ENCODE data around the gene IRF2BP1. TPM values are rescaled to one million over a fixed set of nuclear protein-coding genes. Genes with fewer than 3 reads are reported as not detected.

The IRF2BP1 gene
- total RNA-seq, 1 donor from 2014 or later: 17.5 TPM

GRCh38 chr19:45889210-45889885 lies 3.4 kb upstream of the IRF2BP1 start:
- Mint-ChIP-seq H3K27me3 (no peaks in the 10 kb centered on the region), H3K27ac (no peak overlapping the region), H3K9me3 (no peaks in the 10 kb centered on the region), H3K4me3 (no peak overlapping the region), H3K4me1 (peaks cover 20% of the 10 kb centered on the region), H3K36me3 (ENCODE audit: low read depth) (peaks cover 11% of the 10 kb centered on the region)
- intact Hi-C loops (cut with micrococcal nuclease): loop anchor here (5.0 to 10.0 kb wide), 2 partner anchors 128 to 455 kb away; partner anchors contain the start of gene PPP5C
- ATAC-seq (ENCODE audit: low read depth): no peak
- TF ChIP-seq, protein P1, sequence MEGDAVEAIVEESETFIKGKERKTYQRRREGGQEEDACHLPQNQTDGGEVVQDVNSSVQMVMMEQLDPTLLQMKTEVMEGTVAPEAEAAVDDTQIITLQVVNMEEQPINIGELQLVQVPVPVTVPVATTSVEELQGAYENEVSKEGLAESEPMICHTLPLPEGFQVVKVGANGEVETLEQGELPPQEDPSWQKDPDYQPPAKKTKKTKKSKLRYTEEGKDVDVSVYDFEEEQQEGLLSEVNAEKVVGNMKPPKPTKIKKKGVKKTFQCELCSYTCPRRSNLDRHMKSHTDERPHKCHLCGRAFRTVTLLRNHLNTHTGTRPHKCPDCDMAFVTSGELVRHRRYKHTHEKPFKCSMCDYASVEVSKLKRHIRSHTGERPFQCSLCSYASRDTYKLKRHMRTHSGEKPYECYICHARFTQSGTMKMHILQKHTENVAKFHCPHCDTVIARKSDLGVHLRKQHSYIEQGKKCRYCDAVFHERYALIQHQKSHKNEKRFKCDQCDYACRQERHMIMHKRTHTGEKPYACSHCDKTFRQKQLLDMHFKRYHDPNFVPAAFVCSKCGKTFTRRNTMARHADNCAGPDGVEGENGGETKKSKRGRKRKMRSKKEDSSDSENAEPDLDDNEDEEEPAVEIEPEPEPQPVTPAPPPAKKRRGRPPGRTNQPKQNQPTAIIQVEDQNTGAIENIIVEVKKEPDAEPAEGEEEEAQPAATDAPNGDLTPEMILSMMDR (IDR thresholded peaks at IDR 0.05): no peak
- ChIA-PET POLR2A (interaction anchor here (5.0 kb wide), 1 partner anchor 14 kb away, joined by 60 read pairs; the partner anchor contains the start of gene MYPOP), CTCF (no interaction called here)
- no peak for DNase-seq

DNA sequence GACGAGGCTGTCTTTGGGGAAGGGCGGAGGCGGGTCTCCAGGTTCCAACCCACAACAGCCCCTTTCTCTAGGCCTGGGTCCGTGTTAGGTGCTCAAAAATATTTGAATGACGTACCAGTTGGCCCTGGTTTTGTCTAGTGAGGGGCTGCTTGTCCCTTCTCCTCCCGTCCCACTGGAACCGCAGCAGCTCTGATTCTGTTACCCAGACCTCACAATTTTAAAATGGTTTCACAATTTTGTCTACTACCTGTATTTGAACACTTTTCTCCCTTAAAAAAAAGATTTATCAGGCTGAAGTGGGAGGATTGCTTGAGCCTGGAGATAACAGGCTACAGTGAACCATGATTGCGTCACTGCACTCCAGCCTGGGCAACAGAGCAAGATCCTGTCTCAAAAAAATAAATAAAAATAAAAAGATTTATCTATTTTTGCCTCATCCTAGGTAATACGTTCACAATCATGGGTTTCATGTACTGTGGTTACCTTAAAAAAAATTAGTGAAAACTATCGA lies 1.3 kb upstream of the IRF2BP1 start:
- POLR2A ChIA-PET: interaction anchor here (0.9 to 5.0 kb wide), 5 partner anchors 16 to 303 kb away, joined by 4 to 60 read pairs (median 15); partner anchors contain the start of genes FOXA3, MYPOP, SIX5 and SYMPK
- CTCF ChIA-PET: interaction anchor here (1.4 kb wide), 1 partner anchor 23 kb away, joined by 4 read pairs; the partner anchor contains the start of gene FOXA3
- TF ChIP-seq, protein P1 (IDR thresholded peaks at IDR 0.05): no peak
- ATAC-seq (ENCODE audit: low read depth) (no peak), DNase-seq (no peak)
- H3K4me1 Mint-ChIP-seq: peaks cover 30% of the 10 kb centered on the region
- H3K9me3 Mint-ChIP-seq: no peaks in the 10 kb centered on the region
- intact Hi-C loops (cut with micrococcal nuclease): loop anchor here (2.0 to 10.0 kb wide), 3 partner anchors 130 to 458 kb away; partner anchors contain the start of genes FBXO46 and PPP5C
- peak overlapping the region; percentile 92 for H3K4me3 Mint-ChIP-seq
- peak overlapping the region; percentile 94 for H3K27ac Mint-ChIP-seq
- peaks cover 17% of the 10 kb centered on the region for H3K36me3 Mint-ChIP-seq (ENCODE audit: low read depth)
- no peaks in the 10 kb centered on the region for H3K27me3 Mint-ChIP-seq

DNA sequence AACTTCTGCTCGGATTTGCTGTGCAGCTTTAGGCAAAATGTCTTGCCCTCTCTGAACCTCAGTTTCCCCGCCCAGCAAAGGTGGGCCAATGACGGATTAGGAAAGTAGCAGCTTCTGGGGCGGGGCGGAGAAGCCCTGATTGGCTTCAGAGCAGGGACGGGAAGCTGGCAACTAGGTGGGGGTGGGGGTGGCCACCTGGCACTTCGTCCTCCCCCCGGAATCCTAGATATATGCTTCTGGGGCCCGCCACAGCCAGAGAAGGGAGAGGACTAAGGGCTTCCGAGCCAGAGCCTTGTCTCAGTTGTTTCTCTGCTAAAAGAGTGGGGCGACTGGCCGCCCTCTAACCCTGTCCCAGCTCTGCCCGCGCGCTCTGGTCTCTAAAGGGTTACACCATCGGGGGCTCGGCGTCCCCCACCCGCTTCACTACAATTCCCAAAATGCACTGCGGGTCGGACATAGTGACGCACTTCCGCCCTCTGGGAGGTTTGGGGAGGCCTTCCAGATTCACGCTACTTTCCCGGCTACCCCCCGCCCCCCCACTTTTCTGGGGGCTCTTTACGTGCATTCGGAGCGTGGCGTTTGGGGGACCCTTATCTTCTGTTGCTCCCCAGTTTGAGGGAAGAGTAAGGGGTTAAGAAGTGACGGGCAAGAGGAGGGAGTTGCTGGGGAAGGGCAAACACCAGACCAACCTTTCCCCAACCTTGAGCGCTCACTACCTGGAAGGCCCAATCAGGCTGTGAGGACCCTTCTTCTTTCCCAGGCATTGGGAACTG lies 672 bp upstream of the IRF2BP1 start:
- TF ChIP-seq, protein P1 (IDR thresholded peaks at IDR 0.05): no peak
- POLR2A ChIA-PET: interaction anchor here (0.6 to 5.0 kb wide), 17 partner anchors 14 to 1662 kb away, joined by 3 to 60 read pairs (median 4); partner anchors contain the start of genes CCDC61, FOXA3, MYPOP and PPP1R13L

GRCh38 chr19:45884682-45885555 lies 1.0 kb downstream of the IRF2BP1 start:
- intact Hi-C loops (cut with micrococcal nuclease): loop anchor here (5.0 to 10.0 kb wide), 2 partner anchors 132 to 460 kb away; partner anchors contain the start of gene PPP5C
- ATAC-seq (ENCODE audit: low read depth): no peak
- H3K27ac Mint-ChIP-seq: no peak overlapping the region
- H3K9me3 Mint-ChIP-seq: no peaks in the 10 kb centered on the region
- peak; percentile 21 for DNase-seq
- H3K4me1 Mint-ChIP-seq: peaks cover 33% of the 10 kb centered on the region
- peak overlapping the region; percentile 46 for H3K4me3 Mint-ChIP-seq
- POLR2A ChIA-PET: interaction anchor here (0.6 to 5.0 kb wide), 4 partner anchors 14 to 67 kb away, joined by 3 to 60 read pairs (median 20); partner anchors contain the start of genes FOXA3, MYPOP and SYMPK
- CTCF ChIA-PET: interaction anchor here (0.7 to 1.3 kb wide), 2 partner anchors 21 to 68 kb away, joined by 3 to 4 read pairs; no protein-coding TSS in a partner anchor
- H3K36me3 Mint-ChIP-seq (ENCODE audit: low read depth): peaks cover 13% of the 10 kb centered on the region
- TF ChIP-seq, protein P1 (IDR thresholded peaks at IDR 0.05): no peak
- H3K27me3 Mint-ChIP-seq: peaks cover 2% of the 10 kb centered on the region

More for the DNA sequence above, 672 bp upstream of the IRF2BP1 start:
- Mint-ChIP-seq H3K4me3 (peak overlapping the region; percentile 92), H3K9me3 (no peaks in the 10 kb centered on the region), H3K36me3 (ENCODE audit: low read depth) (peaks cover 17% of the 10 kb centered on the region), H3K27me3 (no peaks in the 10 kb centered on the region), H3K27ac (peak overlapping the region; percentile 94), H3K4me1 (peaks cover 30% of the 10 kb centered on the region)
- CTCF ChIA-PET: interaction anchor here (0.6 to 1.4 kb wide), 3 partner anchors 12 to 23 kb away, joined by 3 to 4 read pairs (median 3); partner anchors contain the start of genes FOXA3 and MYPOP
- peak; percentile 86 for DNase-seq
- peak; percentile 65 for ATAC-seq (ENCODE audit: low read depth)
- intact Hi-C loops (cut with micrococcal nuclease): loop anchor here (1.0 to 10.0 kb wide), 7 partner anchors 16 to 458 kb away; partner anchors contain the start of genes CCDC61, FBXO46, MYPOP and PPP5C
